ENCODE results near the gene ARSA. TPM values are rescaled to one million over a fixed set of nuclear protein-coding genes. Genes with fewer than 3 reads are reported as not detected.
"Not testable (repeated sequence)": the region's sequence is repeated elsewhere in the genome, so short reads cannot be mapped to it uniquely, and the experiment has no call there.

The ARSA gene
- polyA plus RNA-seq, 4 donors, result 14.1 to 21.0 (median 16.6) TPM

- DNase-seq (ENCODE audit: low read depth in 4 of 4, low spot score in 3 of 4), result no peak
Observed at GRCh38 chr22:50656122-50657070, 28.4 kb upstream of the ARSA start.

GRCh38 chr22:50654664-50655063 lies 26.7 kb upstream of the ARSA start:
- not testable (repeated sequence) for DNase-seq (ENCODE audit: low read depth in 4 of 4, low spot score in 3 of 4)

GRCh38 chr22:50653256-50653655 lies 25.3 kb upstream of the ARSA start:
- DNase-seq (ENCODE audit: low read depth in 4 of 4, low spot score in 3 of 4), result no peak

- DNase-seq (ENCODE audit: low read depth in 4 of 4, low spot score in 3 of 4), result not testable (repeated sequence)
Observed at GRCh38 chr22:50643821-50644101, 15.8 kb upstream of the ARSA start.

GRCh38 chr22:50643021-50643820 lies 15.3 kb upstream of the ARSA start:
- not testable (repeated sequence) for DNase-seq (ENCODE audit: low read depth in 4 of 4, low spot score in 3 of 4)

GRCh38 chr22:50641696-50642607 lies 14.0 kb upstream of the ARSA start:
- no peak for DNase-seq (ENCODE audit: low read depth in 4 of 4, low spot score in 3 of 4)

GRCh38 chr22:50640857-50641647 lies 13.1 kb upstream of the ARSA start:
- DNase-seq (ENCODE audit: low read depth in 4 of 4, low spot score in 3 of 4), result no peak

GRCh38 chr22:50640296-50640695 lies 12.3 kb upstream of the ARSA start:
- DNase-seq (ENCODE audit: low read depth in 4 of 4, low spot score in 3 of 4), result not testable (repeated sequence)

- DNase-seq (ENCODE audit: low read depth in 4 of 4, low spot score in 3 of 4), result no peak
Observed at GRCh38 chr22:50635591-50635990, 7.6 kb upstream of the ARSA start.

GRCh38 chr22:50633771-50634170 lies 5.8 kb upstream of the ARSA start:
- no peak for DNase-seq (ENCODE audit: low read depth in 4 of 4, low spot score in 3 of 4)

- no peak for DNase-seq (ENCODE audit: low read depth in 4 of 4, low spot score in 3 of 4)
Observed at GRCh38 chr22:50633086-50633485, 5.1 kb upstream of the ARSA start.

- DNase-seq (ENCODE audit: low read depth in 4 of 4, low spot score in 3 of 4), result no peak
Observed at GRCh38 chr22:50630376-50630775, 2.4 kb upstream of the ARSA start.

- no peak for DNase-seq (ENCODE audit: low read depth in 4 of 4, low spot score in 3 of 4)
Observed at GRCh38 chr22:50628543-50629134, 687 bp upstream of the ARSA start.

- DNase-seq (ENCODE audit: low read depth in 4 of 4, low spot score in 3 of 4), result no peak
Observed at GRCh38 chr22:50626850-50627641, 906 bp downstream of the ARSA start.

- no peak for DNase-seq (ENCODE audit: low read depth in 4 of 4, low spot score in 3 of 4)
Observed at GRCh38 chr22:50626314-50626849, 1.6 kb downstream of the ARSA start.

GRCh38 chr22:50625568-50626313 lies 2.2 kb downstream of the ARSA start:
- no peak for DNase-seq (ENCODE audit: low read depth in 4 of 4, low spot score in 3 of 4)

- no peak for DNase-seq (ENCODE audit: low read depth in 4 of 4, low spot score in 3 of 4)
Observed at GRCh38 chr22:50625131-50625567, 2.8 kb downstream of the ARSA start.

Data from right renal pelvis (tissue), 4 donors.